Activated CD8-positive, alpha-beta T cell treated with anti-CD3 and anti-CD28 coated beads, Interleukin-2, amount 10 ng/mL, durations not matched to agents 7 days and 5 days (primary cell): Measurements from ENCODE around the gene HGFAC. TPM values are rescaled to one million over a fixed set of nuclear protein-coding genes. Genes with fewer than 3 reads are reported as not detected.
"Not testable (repeated sequence)": the region's sequence is repeated elsewhere in the genome, so short reads cannot be mapped to it uniquely, and the experiment has no call there.

Source experiments
- ATAC-seq: fragments of 150-1000 bp; cut with Tn5 transposase; one replicate; pipeline ENCODE4 v1.10.0; 2021; ENCODE audit warnings: moderate library complexity
- CTCF ChIA-PET: fragments of 350-600 bp; sonication (Branson Sonifier 250); formaldehyde crosslinking; loops from one replicate; lab custom pipeline; 2021; ENCODE audit warnings: antibody characterized with exemption; lab: Charles Lee
- POLR2A ChIA-PET: fragments of 350-600 bp; sonication (Branson Sonifier 250); formaldehyde crosslinking; loops from one replicate; lab custom pipeline; 2021; ENCODE audit warnings: antibody characterized with exemption; lab: Charles Lee
- DNase-seq: peaks from one replicate; pipeline ENCODE4 v3.0.0-alpha.2; 2020
- H3K27ac Mint-ChIP-seq: one replicate; pipeline ENCODE4 v1.8.0; 2021; ENCODE audit warnings: mild to moderate bottlenecking, mixed read lengths
- H3K27me3 Mint-ChIP-seq: one replicate; pipeline ENCODE4 v1.8.0; 2021; ENCODE audit warnings: low read depth, mixed read lengths
- H3K36me3 Mint-ChIP-seq: one replicate; pipeline ENCODE4 v1.8.0; 2021; ENCODE audit warnings: low read depth, mixed read lengths
- H3K4me1 Mint-ChIP-seq: one replicate; pipeline ENCODE4 v1.8.0; 2021; ENCODE audit warnings: low read depth, mixed read lengths
- H3K4me3 Mint-ChIP-seq: one replicate; pipeline ENCODE4 v1.8.0; 2021; ENCODE audit warnings: mild to moderate bottlenecking, mixed read lengths
- H3K9me3 Mint-ChIP-seq: one replicate; pipeline ENCODE4 v1.8.0; 2022; ENCODE audit warnings: mixed read lengths; ENCODE audit not compliant: insufficient read depth
- total RNA-seq, 2 experiments: library from RNA; stranded (reverse); gene quantifications; one replicate each; pipeline ENCODE4 v1.2.3, GENCODE V29; 2021

The HGFAC gene
- total RNA-seq, 2 experiments from 2014 or later = not detected

GRCh38 chr4:3405176-3405575, 36.6 kb upstream of the HGFAC start:
- no peaks in the 10 kb centered on the region for H3K27me3 Mint-ChIP-seq
- H3K36me3 Mint-ChIP-seq = no peaks in the 10 kb centered on the region
- H3K4me1 Mint-ChIP-seq = no peaks in the 10 kb centered on the region
- no peaks in the 10 kb centered on the region for H3K9me3 Mint-ChIP-seq
- ChIA-PET POLR2A (no interaction called here), CTCF (no interaction called here)
- no peak overlapping the region for H3K27ac Mint-ChIP-seq
- H3K4me3 Mint-ChIP-seq = no peak overlapping the region
- ATAC-seq (no peak), DNase-seq (no peak)

GRCh38 chr4:3406021-3406420, 35.7 kb upstream of the HGFAC start:
- no peaks in the 10 kb centered on the region for H3K27me3 Mint-ChIP-seq
- DNase-seq = no peak
- no peak overlapping the region for H3K4me3 Mint-ChIP-seq
- H3K4me1 Mint-ChIP-seq = no peaks in the 10 kb centered on the region
- CTCF ChIA-PET = no interaction called here
- no peak for ATAC-seq
- H3K27ac Mint-ChIP-seq = no peak overlapping the region
- POLR2A ChIA-PET = no interaction called here
- no peaks in the 10 kb centered on the region for H3K9me3 Mint-ChIP-seq
- no peaks in the 10 kb centered on the region for H3K36me3 Mint-ChIP-seq

GRCh38 chr4:3406431-3406830, 35.3 kb upstream of the HGFAC start:
- H3K27ac Mint-ChIP-seq = no peak overlapping the region
- CTCF ChIA-PET = no interaction called here
- H3K4me3 Mint-ChIP-seq = no peak overlapping the region
- no peaks in the 10 kb centered on the region for H3K27me3 Mint-ChIP-seq
- H3K9me3 Mint-ChIP-seq = no peaks in the 10 kb centered on the region
- ATAC-seq (no peak), DNase-seq (no peak)
- H3K36me3 Mint-ChIP-seq = no peaks in the 10 kb centered on the region
- POLR2A ChIA-PET = no interaction called here
- no peaks in the 10 kb centered on the region for H3K4me1 Mint-ChIP-seq

GRCh38 chr4:3407171-3407771, 34.5 kb upstream of the HGFAC start:
- H3K27me3 Mint-ChIP-seq = no peaks in the 10 kb centered on the region
- CTCF ChIA-PET = no interaction called here
- no peak overlapping the region for H3K4me3 Mint-ChIP-seq
- no peak for ATAC-seq
- no peaks in the 10 kb centered on the region for H3K36me3 Mint-ChIP-seq
- POLR2A ChIA-PET = no interaction called here
- H3K27ac Mint-ChIP-seq = no peak overlapping the region
- no peak for DNase-seq
- no peaks in the 10 kb centered on the region for H3K9me3 Mint-ChIP-seq
- H3K4me1 Mint-ChIP-seq = no peaks in the 10 kb centered on the region

- no peak overlapping the region for H3K4me3 Mint-ChIP-seq
- no peaks in the 10 kb centered on the region for H3K27me3 Mint-ChIP-seq
- no peaks in the 10 kb centered on the region for H3K9me3 Mint-ChIP-seq
- H3K27ac Mint-ChIP-seq = no peak overlapping the region
- H3K4me1 Mint-ChIP-seq = no peaks in the 10 kb centered on the region
- H3K36me3 Mint-ChIP-seq = no peaks in the 10 kb centered on the region
- POLR2A ChIA-PET = no interaction called here
- ATAC-seq (no peak), DNase-seq (no peak)
- CTCF ChIA-PET = no interaction called here
Measured at GRCh38 chr4:3407930-3408792, 33.6 kb upstream of the HGFAC start.

- POLR2A ChIA-PET = no interaction called here
- Mint-ChIP-seq H3K4me1 (no peaks in the 10 kb centered on the region), H3K9me3 (no peaks in the 10 kb centered on the region), H3K36me3 (no peaks in the 10 kb centered on the region), H3K27ac (no peak overlapping the region), H3K4me3 (no peak overlapping the region), H3K27me3 (no peaks in the 10 kb centered on the region)
- ATAC-seq (no peak), DNase-seq (no peak)
- CTCF ChIA-PET = no interaction called here
Measured at GRCh38 chr4:3408793-3409330, 32.9 kb upstream of the HGFAC start.

- Mint-ChIP-seq H3K4me1 (no peaks in the 10 kb centered on the region), H3K27ac (no peak overlapping the region), H3K4me3 (no peak overlapping the region), H3K27me3 (no peaks in the 10 kb centered on the region), H3K36me3 (no peaks in the 10 kb centered on the region), H3K9me3 (no peaks in the 10 kb centered on the region)
- no peak for ATAC-seq
- CTCF ChIA-PET = no interaction called here
- POLR2A ChIA-PET = no interaction called here
- DNase-seq = no peak
Measured at GRCh38 chr4:3409571-3410091, 32.1 kb upstream of the HGFAC start.

GRCh38 chr4:3410401-3411135, 31.2 kb upstream of the HGFAC start:
- ChIA-PET POLR2A (no interaction called here), CTCF (no interaction called here)

GRCh38 chr4:3411190-3411589, 30.6 kb upstream of the HGFAC start:
- H3K36me3 Mint-ChIP-seq, H3K9me3 Mint-ChIP-seq, DNase-seq, ATAC-seq, H3K4me3 Mint-ChIP-seq, H3K27ac Mint-ChIP-seq, CTCF ChIA-PET, H3K27me3 Mint-ChIP-seq, H3K4me1 Mint-ChIP-seq, POLR2A ChIA-PET: not testable (repeated sequence)

More at GRCh38 chr4:3410401-3411135, 31.2 kb upstream of the HGFAC start:
- H3K4me1 Mint-ChIP-seq = no peaks in the 10 kb centered on the region
- no peak overlapping the region for H3K27ac Mint-ChIP-seq
- DNase-seq (no peak), ATAC-seq (no peak)
- no peaks in the 10 kb centered on the region for H3K9me3 Mint-ChIP-seq
- no peaks in the 10 kb centered on the region for H3K36me3 Mint-ChIP-seq
- H3K4me3 Mint-ChIP-seq = no peak overlapping the region
- no peaks in the 10 kb centered on the region for H3K27me3 Mint-ChIP-seq

GRCh38 chr4:3411676-3412075, 30.1 kb upstream of the HGFAC start:
- Mint-ChIP-seq H3K36me3 (no peaks in the 10 kb centered on the region), H3K4me1 (no peaks in the 10 kb centered on the region), H3K9me3 (no peaks in the 10 kb centered on the region), H3K27ac (no peak overlapping the region), H3K27me3 (no peaks in the 10 kb centered on the region), H3K4me3 (no peak overlapping the region)
- no peak for DNase-seq
- CTCF ChIA-PET = no interaction called here
- no peak for ATAC-seq
- POLR2A ChIA-PET = no interaction called here

GRCh38 chr4:3412257-3413020, 29.3 kb upstream of the HGFAC start:
- Mint-ChIP-seq H3K27ac (no peak overlapping the region), H3K9me3 (no peaks in the 10 kb centered on the region), H3K4me3 (no peak overlapping the region), H3K4me1 (no peaks in the 10 kb centered on the region), H3K27me3 (no peaks in the 10 kb centered on the region), H3K36me3 (no peaks in the 10 kb centered on the region)
- POLR2A ChIA-PET = no interaction called here
- no peak for DNase-seq
- no peak for ATAC-seq
- CTCF ChIA-PET = no interaction called here
